Eye (tissue), 1 donor: ENCODE measurements around the gene CADPS.

Source experiments
- DNase-seq: peaks from one replicate; pipeline ENCODE4 v3.0.0-alpha.2; 2015

The CADPS gene

DNA sequence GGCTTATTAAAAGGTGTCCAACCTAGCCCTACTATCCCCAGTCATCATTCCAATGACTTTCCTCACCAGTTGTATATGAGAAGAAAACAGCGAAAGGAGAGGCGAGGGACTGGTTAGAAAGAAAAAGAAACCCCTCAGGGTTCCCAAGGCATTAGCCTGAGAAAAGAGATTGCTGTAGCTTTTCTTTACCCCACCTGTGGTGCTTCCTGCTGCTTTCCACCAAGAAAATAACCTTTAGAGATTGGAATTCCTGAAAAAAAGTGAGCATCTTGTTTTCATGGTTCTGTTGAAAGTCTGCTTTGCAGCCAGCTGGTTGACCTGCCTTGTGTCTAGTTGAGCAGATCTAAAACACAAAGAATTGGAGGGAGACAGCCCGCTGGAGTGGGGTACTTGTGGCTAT lies 196.4 kb downstream of the CADPS start:
- no peak for DNase-seq

DNA sequence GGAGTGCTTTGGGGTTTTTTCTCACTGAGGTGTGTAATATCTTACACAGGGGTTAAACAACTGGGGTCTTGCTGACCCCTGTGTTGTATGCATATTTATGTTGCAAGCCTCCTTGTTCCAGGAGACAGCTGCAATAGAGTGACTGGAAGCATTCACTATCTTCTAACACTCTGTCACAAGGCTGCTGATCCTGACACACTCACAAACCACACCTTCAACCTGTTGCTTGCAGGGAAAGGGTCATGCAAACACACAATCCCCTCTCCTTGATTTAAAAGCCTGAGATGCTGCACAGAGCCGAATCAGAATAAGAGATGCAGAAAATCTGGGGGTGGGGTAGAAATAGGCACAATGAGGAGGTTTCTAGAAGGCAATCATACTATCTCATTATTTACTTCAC lies 197.3 kb downstream of the CADPS start:
- DNase-seq = no peak

DNA sequence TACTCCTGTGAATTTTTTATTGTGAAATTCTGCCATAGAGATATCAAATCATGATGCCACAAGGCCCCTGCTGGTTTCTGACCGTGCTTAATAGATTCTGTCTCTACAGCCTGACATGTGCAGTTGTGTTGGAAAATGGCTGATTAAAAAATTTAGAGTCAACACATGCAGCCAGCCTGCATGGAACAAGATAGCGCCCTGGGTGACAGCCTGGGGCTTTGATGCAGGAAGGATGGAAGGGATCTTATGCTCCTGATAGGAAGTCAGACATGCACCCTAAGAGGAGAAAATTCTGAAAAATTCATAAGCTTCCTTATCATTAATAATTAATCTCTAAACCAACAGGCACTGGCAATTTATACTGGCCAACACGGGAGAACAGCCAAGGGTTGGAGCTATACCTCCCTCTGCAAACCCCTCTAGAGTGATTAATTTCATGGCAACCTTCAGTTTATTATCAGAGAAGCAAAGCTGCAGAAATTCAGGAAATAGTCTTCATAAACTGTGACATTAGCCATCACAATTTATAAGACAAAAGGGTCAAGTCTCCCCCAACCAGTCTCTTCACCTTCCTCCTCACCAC lies 198.4 kb downstream of the CADPS start:
- peak; percentile 53 for DNase-seq

DNA sequence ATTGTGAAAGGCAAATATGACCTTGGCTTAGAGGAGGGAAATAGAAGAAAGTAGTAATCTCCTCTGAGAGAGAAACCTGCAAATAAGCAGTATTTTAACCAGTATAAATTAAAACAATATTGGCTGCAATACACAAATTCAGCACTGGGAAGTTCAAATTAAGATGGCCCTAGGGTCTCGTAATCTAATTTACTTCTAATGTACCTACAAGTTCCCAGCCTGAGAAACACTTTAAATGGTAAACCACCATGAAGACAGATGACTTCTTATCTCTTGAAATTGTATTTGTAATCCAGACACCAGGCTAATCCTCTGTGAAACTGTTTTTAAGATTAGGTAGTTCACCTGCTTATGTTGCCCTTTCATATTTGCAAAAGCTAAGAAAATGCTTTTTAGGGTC lies 199.7 kb downstream of the CADPS start:
- no peak for DNase-seq

DNA sequence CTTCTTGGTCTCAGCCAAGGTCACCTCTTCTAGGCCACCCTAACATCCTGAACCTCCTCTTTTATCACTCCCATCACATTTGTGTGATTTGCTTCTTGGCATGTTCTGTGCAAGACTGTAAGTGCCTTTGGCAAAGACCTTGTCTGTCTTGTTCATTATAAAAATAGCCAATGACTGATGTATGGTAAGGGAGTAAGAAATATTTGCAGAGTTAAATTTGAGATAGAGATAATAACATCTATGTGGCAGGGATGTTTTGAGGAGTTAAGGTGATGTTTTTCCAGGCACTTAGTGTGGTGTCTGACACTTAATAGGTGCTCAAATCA lies 202.3 kb downstream of the CADPS start:
- no peak for DNase-seq

DNA sequence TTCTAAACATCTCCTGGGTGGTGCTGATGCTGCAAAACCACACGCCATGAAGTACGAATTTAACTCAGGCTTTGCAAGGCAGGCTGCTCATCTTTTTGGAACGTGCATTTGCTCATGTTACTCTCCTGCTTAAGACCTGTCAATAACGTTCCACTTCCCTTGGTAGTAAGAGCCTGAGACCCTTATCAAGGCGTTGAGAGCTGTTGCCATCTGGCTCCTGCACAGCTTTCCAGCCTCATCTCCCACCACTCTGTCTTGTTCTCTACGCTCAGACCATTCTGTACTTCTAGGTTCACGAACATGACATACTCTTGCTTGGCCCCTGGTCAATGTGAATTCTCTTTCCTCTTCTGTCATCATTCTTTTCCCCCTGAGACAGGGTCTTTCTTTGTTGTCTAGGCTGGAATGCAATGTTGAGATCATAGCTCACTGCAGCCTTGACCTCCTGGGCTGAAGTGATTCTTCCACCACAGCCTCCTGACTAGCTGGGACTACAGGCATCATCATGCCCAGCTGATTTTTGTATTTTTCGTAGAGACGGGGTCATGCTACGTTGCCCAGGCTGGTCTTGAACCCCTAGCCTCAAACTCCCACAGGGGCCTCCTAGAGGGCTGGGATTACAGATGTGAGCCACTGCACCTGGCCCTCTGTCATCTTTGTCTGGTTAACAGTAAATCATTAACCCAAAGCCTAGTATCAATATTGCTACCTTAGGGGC lies 202.8 kb downstream of the CADPS start:
- no peak for DNase-seq

DNA sequence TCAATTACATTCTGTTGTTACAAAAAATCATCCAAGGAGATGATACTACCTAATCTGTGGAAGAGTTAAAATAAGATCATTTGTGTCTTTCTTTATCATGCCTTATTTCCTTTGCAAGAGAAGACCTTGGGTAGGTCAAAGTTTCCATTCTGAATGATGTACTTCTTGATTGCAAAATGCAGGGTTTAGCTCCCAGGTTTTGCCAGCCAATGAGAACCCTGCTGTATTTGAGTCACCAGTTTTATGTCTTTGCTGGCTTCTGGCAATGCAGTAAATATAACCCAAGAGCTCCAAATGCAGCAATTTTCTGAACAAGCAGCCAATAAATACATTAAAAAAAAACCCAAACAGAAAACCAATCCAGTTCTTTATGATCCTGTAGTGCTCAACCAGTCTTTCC lies 204.9 kb downstream of the CADPS start:
- DNase-seq = no peak

DNA sequence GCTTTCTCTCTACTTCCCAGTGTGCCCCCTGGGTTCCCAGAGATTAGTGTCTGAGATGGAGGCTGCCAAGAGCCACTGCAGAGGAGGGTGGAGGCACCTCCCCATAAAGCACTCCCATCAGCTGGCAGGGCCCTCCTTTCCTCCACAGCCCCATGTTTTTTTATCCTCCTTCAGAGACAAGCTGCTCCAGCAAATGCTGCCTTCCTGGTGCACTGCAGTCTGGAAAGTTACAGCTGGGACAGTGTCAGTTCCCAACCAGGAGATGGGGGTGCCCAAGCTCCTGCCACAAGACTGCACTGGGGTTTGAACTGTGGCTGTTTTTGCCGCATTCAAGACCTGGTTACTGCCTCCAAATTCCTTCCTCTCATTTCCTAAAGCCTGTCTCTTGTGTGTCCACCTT lies 206.1 kb downstream of the CADPS start:
- no peak for DNase-seq

DNA sequence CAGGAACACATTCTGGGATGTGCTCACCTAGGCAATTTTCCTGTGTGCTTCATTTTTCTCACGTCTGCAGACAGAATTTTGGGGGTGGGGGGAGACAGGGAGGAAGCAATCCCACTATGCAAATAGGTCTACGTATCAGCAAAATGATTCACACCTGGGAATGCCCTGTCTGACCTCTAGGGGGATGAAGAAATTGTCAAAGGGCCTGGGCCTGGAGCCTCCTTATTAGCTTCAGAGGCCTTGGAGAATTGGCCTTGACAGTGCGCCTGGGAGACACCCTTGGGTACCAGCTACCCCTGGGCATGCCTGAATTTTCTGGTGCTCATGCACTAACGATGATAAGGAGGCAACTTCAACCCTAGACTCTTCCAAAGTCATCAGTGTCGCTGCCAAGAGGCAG lies 207.5 kb downstream of the CADPS start:
- no peak for DNase-seq

DNA sequence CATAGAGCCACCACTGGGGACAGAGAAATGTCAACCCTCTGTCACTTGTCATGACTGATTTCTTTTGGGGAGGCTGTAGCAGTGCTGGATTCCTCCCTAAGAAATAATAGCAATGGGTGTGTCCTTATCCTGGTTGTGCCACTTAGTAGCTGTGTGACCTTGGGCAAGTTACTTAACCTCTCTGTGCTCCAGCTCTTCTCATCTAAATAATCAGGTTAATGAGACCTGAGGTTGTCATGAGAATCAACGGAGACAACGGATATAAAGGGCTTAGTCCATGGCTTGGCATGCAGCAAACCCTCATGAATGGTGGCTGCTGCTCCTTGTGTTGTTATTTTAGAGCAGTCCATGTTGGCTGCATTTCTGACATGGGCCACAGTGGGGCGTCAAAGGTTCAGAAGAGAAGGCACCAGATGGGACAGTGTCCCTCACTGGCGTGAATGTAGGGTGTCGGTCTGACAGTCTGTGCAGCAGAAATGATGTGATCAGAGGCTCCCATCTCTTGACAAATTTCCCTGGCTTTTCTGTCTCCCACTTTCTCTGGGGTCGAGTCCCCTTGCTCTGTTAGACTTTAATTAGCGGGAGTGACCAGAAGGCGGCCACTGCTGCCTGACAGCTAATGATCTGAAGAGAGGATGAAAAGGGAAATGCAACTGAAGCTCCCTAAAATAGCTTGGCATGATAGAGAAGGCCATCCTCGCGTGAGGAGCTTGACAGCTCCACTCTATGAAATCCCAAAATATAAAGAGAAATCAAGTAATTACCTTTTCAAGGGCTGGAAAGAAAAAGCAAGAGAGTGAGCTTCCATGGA lies 209.4 kb downstream of the CADPS start:
- DNase-seq = peak; percentile 95

DNA sequence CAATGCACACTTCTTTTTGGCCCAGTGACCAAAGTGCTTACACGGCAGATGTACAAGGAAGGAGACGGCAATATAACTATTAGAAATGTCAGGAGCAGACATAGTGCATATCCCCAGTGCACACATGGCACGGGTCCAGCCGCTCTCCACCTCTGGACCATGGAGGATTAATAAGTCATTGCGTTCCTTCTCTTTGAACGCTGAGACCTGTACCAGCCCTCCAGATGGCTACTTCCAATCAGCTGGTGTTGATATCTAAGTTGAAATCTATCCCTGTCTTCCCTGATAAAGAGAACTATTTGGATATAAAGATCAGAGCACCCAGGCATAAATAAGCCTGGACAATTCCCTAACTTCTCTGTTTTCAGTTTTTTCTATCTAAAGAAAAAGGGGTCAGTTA lies 212.5 kb downstream of the CADPS start:
- no peak for DNase-seq

DNA sequence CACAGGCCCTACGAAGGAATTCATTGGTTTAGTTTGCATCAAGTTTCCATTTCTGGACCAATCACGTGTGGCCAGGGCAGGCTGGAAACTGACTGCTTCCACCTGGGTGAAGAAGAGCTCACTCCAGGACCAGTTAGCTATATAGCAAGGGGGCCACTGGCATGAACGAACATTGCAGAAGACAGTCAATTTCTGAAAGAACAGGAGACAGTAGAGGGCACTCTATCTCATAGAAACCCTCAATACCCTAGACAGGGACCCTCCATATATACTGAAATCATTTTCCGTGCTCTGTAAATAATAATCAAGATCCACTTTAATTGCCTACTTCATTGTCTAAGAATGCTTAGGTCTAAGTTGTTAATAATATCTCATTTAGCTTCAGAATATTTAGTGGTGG lies 215.6 kb downstream of the CADPS start:
- no peak for DNase-seq

DNA sequence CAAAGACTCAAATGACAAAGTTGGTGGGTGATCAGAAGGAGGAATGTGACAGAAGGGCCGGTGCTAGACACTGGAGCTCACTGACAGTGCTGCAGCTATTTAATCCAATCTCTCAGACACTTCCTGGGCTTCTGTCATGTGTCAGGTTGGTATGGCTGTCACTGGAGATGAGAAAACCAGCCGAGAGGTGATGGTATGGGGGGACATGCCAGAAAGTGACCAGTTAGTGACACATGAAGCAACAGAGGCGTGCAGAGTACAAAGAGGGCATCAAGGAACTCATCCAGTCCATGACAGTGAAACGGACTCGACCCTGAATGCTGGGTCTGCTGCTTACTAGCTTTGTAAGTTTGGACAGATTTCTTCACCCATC lies 219.5 kb downstream of the CADPS start:
- DNase-seq = no peak

DNA sequence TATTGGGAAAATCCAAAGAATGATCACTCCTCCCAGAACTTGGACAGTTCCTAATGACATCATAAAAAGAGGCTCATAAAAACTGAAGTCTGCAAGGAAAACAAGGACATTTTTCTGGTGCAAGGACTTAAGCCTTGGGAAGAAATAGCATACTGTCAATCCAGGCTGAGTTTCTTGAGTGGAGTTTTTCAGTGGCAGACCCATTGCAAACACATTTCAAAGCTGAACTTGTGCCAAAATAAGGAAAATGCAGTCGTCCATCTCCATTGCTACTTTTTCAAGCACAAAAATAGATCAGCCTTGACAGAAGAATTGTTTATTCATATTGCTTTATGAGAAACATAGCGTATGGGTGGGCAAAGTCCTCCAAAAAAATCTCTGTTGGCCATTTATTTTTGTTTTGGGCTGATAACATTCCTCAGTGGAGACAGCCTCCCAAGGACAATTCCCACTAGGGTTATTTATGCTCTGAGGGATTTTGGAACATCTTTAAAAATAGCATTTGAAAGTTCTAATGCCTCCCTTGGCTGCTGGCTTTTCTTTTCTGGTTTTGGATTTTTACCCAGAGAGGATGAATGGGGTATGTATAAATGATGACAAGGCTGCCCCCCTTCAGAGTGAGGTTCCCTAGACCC lies 220.0 kb downstream of the CADPS start:
- no peak for DNase-seq

DNA sequence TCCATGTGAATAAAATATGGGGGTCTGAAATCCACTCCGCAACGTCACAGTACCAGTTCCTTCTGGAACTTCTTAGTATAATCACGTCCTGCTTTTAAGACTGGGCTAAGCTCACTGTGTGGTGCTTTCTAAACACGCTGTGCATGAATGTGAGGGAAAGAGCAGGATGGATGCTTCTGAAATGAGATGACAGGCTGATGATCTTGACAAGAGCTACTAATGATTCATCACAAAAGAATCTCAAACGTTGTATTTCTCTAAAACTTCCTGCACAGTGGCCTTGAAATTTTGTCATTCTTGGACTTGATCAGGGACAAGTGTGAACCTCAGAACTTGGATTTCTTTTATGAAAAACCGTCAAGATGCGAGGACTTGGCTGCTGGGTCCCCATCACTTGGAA lies 221.4 kb downstream of the CADPS start:
- DNase-seq = no peak

DNA sequence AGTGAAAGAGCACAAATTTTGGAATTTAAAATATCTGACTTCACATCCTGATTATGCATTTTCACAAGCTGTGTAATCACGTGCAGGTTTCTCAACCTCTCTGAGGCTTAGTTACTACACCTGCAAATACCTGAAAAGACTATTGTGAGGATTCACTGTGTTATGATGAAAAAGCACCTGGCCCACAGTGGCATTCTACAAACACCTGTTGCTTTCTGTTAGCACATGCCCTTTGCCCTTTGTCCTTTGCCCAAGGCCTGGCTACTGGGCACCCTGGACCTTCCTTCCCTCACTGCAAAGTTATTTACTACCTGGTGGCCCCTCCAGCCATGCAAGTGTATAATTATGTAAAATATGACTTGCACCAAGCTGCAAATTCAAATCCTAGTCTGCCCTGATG lies 227.5 kb downstream of the CADPS start:
- no peak for DNase-seq

DNA sequence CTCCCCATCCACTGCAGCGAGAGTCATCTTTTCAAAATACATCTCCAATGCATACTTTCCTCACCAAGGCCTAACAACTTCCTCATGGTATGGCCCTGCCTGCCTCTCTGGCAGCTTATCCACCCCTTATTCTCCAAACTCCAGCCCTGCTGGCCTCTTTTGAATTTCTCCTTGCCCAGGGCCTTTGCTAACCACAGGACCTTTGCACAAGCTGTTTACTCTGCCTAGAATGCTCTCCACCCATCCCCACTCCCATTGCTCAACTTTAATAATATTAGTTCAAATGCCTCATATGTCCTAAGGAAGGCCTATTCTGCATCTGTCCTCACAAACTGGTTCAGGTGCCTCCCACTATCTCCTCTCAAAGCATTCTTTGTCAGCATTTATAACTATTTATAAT lies 230.7 kb downstream of the CADPS start:
- no peak for DNase-seq

DNA sequence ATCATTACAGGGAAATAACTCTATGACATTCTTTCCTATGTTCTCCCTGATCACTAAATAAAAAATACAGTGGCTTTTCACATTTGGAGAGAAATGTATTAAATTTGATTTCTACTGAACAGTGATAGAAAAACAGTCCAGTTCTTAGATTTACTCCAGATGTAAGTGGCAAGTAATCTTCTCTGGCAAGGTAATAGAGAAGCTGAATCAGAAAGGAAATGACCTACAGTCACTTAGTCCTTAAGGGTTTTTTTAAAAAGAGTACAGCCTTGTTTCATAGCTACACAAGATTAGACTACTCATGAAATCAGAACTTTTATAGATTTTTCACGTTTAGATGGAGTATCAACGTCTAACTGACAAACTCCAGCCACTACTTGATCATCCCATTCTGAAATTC lies 236.9 kb downstream of the CADPS start:
- DNase-seq = no peak

DNA sequence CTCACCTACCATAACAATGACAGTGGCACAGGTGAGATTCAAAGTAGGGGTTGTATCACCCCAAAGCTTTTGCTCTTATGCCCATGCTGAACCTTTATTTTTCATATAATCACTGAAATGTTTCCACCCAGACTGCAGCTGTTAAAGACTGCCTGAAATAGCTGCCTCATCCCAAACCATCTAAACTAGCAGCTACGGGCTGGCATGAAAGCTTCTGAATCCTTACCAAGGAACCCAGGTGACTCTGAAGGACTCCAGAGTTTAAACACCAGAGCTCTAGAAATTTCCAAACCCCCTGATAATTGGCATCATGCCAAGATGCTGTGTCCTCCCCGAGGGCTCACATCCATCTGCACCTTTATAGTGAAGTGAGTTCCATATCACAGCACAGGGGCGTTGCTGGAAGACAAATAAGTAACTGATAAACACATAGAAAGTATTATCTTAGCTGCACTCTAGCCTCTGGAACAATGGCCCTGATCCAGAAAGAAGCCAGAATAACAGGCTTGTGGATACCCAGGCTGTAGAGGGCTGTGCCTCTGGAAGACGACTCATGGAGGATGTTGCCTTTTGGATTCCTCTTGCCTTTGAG lies 238.9 kb downstream of the CADPS start:
- DNase-seq = no peak

DNA sequence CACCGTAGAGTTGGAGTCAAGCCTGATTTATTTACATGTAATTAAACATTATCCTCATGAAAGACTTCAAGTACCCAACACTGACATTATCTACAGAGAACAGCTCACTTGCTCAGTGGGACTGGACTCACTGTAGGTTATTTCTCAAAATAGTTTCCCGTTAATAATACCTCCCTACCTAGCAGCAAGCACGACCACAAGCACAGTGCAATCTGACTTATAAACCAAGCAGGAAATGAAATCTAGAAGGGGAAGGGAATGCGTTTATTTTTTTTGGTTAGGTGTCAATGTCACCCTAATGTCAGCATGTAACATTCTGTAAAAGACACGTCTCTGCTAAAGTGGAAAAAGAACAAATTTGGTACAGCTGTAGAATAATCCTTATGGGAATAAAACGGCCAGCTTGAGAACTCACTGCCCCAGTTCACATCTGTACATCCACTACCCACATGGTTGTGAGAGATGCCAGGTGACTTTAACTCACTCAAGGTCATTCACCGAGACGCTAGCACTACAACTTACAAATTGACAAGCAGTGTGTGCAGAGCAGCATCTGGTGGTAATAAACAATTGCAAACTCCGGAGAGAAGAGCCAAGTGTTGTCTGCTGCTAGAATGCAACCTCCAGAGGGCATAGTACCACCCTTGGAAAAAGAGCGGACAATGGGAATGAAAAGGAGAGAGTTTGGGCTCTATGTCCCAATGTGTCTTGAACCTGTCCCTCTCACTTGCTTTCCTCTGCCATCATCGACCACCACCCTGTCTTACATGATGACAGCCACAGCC lies 242.5 kb downstream of the CADPS start:
- no peak for DNase-seq

DNA sequence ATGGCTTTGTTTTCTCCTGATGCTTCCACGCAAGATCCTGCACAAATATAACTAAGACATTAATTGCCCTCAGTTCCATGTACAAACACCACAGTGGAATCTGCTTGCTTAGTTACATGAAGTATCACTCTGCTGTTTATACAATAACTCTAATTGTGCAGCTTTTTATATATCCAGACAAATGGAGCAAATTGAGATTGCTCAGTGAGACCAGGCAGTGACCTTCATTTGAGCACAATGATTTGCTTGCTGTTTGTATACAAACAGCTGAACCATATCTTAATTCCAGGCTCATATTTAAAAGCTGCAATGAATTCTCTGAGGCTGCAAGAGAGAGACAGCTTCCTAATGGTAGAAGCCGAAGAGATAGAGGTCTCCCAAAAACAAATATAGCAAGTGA lies 243.7 kb downstream of the CADPS start:
- peak; percentile 51 for DNase-seq

DNA sequence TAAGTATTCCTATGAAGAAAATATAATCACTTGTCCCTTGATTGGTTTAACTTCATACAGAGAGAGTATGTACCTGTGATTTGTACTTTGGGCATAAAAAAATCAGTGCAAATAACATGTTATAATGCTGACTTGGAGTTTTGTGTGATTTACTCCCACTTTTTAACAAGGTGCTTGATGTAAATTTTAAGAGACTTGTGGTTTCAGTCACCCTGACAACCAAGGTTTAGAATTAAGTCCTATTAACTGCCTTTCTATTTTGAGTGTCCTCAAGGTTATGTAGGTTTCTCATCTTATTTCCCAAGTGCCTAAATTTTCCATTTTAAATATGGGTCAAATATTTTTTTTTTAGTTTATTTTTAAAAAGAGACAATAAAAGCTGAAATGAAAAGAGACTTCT lies 244.6 kb downstream of the CADPS start:
- DNase-seq = no peak

DNA sequence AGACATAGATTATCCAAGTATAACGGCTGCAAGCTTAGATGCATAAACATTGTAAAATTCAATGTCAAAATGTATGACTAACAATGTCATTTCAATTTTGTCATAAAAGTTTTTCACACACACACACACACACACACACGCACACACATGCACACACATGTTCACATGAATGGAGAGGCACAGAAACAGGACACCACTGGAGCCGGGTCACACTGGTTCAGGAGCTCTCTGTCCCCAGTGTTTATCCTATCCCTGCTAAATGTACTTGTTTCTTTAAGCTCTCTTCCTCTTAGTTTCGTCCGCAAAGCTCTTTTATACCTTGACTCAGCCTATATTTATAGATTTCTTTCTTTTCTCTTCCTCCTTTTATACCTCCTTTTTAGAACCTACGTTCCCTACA lies 249.9 kb downstream of the CADPS start:
- peak; percentile 52 for DNase-seq
